Fibroblast of villous mesenchyme (primary cell): ENCODE results near the gene GALK1. TPM values are rescaled to one million over a fixed set of nuclear protein-coding genes. Genes with fewer than 3 reads are reported as not detected.

Experiments used
- DNase-seq: peaks from one replicate; pipeline ENCODE4 v3.0.0-alpha.2; 2010; ENCODE audit warnings: low read depth
- H3K4me3 ChIP-seq: 2 replicates; pipeline ENCODE4 v1.5.1; 2011; ENCODE audit warnings: low read depth, mild to moderate bottlenecking, low read length
- total RNA-seq: library from RNA; depleted of rRNA; stranded (reverse); fragments of >200 nt; gene quantifications from 2 replicates; pipeline ENCODE4 v1.2.3, GENCODE V29; 2012
- TF ChIP-seq, protein P1 (sequence below): IDR thresholded peaks from 2 replicates; pipeline ENCODE4 v1.5.1; 2012; ENCODE audit warnings: low read depth, mild to moderate bottlenecking, low read length; ENCODE audit not compliant: insufficient read depth

The GALK1 gene
- total RNA-seq, 1 donor = 36.7 TPM

DNA sequence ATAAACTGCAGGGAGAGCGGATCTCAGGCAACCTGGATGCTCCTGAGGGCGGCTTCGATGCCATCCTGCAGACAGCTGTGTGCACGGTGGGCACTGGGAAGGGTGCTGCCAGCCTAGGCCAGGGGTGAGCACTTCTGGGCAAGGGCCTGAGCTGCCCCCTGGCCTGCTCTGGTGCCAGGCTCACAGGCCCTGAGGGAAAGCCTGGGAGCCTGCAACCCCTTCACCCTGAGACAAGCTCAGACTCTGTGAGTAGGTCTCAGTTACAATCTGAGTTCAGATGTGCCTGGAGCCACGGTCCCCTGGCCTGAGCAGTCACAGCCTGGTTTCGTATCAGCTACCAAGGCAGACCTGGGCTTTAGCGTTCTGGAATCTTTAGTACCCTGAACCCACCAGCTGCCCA lies 35.6 kb downstream of the GALK1 start:
- DNase-seq = no peak
- no peak overlapping the region for H3K4me3 ChIP-seq
- TF ChIP-seq, protein P1, sequence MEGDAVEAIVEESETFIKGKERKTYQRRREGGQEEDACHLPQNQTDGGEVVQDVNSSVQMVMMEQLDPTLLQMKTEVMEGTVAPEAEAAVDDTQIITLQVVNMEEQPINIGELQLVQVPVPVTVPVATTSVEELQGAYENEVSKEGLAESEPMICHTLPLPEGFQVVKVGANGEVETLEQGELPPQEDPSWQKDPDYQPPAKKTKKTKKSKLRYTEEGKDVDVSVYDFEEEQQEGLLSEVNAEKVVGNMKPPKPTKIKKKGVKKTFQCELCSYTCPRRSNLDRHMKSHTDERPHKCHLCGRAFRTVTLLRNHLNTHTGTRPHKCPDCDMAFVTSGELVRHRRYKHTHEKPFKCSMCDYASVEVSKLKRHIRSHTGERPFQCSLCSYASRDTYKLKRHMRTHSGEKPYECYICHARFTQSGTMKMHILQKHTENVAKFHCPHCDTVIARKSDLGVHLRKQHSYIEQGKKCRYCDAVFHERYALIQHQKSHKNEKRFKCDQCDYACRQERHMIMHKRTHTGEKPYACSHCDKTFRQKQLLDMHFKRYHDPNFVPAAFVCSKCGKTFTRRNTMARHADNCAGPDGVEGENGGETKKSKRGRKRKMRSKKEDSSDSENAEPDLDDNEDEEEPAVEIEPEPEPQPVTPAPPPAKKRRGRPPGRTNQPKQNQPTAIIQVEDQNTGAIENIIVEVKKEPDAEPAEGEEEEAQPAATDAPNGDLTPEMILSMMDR = no peak

DNA sequence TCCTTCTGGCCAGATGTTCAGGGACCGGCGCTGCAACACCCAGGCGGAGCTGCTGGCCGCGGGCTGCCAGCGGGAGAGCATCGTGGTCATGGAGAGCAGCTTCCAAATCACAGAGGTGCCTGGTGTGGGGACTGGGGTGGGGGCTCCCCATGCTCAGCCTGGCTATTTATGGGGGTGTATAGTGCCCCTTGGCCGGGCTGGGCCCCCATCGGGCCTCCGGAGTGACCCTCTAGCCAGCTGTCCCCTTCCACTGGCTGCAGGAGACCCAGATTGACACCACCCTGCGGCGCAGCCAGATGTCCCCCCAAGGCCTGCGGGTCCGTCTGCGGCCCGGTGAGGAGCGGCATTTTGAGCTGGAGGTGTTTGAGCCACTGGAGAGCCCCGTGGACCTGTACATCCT lies 37.6 kb downstream of the GALK1 start:
- TF ChIP-seq, protein P1 = no peak
- DNase-seq = no peak
- no peak overlapping the region for H3K4me3 ChIP-seq

DNA sequence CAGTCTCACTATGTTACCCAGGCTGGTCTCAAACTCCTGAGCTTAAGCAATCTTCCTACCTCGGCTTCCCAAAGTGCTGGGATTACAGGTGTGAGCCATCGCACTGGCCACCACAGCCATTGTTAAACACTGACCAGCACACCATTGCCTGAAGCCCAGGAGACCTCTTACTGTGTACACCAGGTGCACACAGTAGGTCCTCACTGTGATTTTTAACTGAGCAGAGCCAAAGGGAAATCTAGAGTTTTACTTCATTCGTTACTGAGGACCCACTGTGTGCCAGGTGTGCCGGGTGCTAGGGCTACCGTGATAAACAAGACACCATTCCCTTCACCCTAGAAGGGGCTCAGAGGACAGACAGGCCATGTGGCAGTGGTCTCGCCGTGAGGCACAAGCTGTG lies 39.5 kb downstream of the GALK1 start:
- no peak for DNase-seq
- H3K4me3 ChIP-seq = no peak overlapping the region
- TF ChIP-seq, protein P1 = no peak

DNA sequence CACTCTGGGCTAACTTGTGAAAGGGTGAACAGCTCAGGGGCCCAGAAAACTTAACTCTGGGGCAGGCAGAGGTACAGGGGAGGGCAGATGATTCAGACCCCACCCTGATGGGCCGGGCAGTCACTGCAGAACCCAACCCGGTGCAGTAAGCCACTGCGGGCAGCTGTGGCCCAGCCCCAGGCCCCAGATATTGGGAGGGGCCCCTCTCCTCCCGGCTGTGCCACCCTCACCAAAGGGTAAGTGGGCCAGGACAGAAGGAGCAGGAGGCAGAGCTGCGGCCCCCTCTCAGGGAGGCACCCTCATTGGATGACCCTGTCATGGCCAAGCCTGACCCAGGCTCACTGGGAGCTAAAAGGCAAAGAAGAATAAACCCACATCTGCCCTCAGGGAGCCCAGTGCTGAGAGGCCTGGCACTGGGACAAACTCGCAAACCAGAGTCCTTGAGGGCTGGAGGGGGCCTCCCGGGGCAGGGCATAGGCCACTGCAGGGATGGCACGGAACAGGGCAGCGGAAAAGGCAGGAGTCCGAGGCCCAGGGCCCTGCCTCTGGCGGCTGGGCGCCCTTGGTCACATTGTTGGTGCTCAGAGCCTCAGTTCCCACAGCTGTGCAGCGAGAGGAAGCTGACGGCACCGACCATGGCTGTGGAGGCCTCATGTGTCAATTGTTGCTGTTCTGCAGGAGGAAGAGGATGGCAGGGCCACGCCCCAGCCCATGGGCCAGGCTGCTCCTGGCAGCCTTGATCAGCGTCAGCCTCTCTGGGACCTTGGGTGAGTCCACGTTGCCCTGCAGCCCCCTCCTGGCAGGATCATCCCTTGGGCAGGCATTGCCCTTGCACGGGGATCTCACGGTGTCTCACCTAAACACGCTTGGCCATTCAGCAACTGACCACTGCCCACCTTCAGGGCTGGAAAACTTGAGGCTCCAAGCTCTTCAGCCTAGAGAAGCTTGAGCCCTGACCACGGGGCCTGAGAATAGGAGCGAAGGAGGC lies 40.7 kb downstream of the GALK1 start:
- no peak overlapping the region for H3K4me3 ChIP-seq
- TF ChIP-seq, protein P1 = no peak
- no peak for DNase-seq

DNA sequence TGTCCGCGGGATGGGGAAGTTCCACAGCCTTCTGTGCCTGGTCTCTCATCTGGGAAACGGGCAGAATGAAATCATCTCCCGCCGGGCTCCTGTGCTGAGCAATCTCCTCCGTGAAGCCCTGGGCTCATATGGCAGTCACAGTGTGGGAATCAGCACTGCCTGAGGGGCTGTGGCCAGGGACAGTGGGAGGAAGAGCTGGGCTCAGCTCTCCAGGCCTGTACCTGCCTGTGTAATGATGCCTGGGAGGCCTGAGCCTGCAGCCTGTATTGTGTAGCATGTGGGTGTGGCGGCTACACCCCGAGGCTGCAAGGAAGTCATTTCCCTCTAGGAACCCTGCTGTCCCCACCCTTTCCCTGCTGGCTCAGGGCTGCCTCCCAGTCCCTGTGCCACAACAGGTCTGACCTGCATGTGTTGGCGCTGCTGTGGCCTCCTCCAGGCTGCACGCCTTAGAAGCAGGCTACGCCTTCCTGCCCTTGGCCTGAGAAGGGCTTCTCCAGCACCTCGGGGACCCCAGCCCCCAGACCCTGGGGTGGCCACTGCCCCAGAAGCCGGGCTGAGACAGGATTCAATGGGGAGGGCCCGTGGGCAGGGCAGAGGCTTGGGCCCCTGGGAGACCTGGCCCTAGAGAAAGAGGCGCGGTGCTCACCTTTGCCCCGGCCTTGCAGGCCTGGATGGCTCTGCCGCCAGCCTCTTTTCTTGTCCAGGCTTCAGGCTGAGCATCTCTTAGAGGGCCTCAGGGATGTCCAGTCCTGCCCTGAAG lies 41.6 kb downstream of the GALK1 start:
- H3K4me3 ChIP-seq = no peak overlapping the region
- DNase-seq = no peak
- TF ChIP-seq, protein P1 = no peak

DNA sequence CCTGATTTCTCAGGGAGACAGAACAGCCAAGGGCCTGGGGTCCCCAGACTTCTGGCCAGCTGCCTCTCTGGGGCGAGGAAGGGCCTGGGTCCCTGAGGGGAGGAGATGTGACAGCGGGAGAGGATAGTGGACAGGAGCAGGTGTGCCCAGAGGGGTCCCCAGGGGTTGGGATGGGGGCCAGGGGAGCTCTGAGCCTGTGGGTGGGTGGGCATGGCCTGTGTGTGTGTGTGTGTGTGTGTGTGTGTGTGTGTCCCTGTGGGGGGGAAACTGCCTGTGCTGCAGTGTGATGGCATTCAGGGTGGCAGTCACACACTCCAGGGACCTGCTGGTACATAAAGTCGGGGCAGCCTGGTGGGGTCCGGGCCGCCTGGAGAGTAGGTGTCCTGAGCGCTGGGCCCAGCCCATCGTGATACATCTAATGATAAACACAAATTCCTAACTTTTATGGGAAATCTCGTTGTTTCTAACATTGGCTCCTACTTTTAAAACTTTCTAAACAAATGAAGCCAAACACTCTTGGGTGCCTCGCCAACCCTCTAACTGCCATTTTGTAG lies 42.4 kb downstream of the GALK1 start:
- TF ChIP-seq, protein P1 = no peak
- H3K4me3 ChIP-seq = no peak overlapping the region
- DNase-seq = no peak
